22Rv1 (cell line): ENCODE results near the gene PALD1.

Source experiments
- H3K27ac ChIP-seq: fragments of 450-650 bp; 2 replicates; pipeline ENCODE4 v1.5.1; 2017
- ZFX ChIP-seq: fragments of 450-650 bp; IDR thresholded peaks from 2 replicates; pipeline ENCODE4 v1.6.1; 2017; ENCODE audit warnings: antibody characterized with exemption, borderline replicate concordance
- TF ChIP-seq, protein P1 (sequence below): fragments of 450-650 bp; IDR thresholded peaks from 2 replicates; pipeline ENCODE4 v1.5.1; 2017; ENCODE audit warnings: mild to moderate bottlenecking

PALD1 gene

DNA sequence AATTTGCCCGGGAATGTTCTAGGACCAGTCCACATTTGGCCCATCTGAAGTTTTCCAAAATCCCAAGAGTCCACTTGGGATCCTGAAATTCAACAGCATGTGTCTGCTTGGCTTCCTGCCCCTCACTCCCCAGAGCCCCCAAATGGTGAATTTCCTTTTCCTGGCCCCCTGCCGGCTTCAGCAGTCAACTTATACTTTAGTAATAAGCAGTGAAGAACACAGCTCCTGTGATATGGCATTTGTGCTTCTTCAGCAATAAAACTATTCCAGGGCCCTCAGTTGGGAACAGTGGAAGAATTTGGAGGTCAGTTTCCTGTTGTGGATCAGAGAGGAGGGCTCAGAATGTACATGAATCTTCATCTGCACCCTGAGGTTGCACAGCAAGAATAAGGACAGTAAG is 72.9 kb downstream of the PALD1 start:
- no peak overlapping the region for H3K27ac ChIP-seq
- TF ChIP-seq ZFX = no peak
- TF ChIP-seq, protein P1, sequence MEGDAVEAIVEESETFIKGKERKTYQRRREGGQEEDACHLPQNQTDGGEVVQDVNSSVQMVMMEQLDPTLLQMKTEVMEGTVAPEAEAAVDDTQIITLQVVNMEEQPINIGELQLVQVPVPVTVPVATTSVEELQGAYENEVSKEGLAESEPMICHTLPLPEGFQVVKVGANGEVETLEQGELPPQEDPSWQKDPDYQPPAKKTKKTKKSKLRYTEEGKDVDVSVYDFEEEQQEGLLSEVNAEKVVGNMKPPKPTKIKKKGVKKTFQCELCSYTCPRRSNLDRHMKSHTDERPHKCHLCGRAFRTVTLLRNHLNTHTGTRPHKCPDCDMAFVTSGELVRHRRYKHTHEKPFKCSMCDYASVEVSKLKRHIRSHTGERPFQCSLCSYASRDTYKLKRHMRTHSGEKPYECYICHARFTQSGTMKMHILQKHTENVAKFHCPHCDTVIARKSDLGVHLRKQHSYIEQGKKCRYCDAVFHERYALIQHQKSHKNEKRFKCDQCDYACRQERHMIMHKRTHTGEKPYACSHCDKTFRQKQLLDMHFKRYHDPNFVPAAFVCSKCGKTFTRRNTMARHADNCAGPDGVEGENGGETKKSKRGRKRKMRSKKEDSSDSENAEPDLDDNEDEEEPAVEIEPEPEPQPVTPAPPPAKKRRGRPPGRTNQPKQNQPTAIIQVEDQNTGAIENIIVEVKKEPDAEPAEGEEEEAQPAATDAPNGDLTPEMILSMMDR = no peak

- no peak for TF ChIP-seq ZFX
- TF ChIP-seq, protein P1 = no peak
- no peak overlapping the region for H3K27ac ChIP-seq
Observed at GRCh38 chr10:70551971-70552422, 73.4 kb downstream of the PALD1 start.

DNA sequence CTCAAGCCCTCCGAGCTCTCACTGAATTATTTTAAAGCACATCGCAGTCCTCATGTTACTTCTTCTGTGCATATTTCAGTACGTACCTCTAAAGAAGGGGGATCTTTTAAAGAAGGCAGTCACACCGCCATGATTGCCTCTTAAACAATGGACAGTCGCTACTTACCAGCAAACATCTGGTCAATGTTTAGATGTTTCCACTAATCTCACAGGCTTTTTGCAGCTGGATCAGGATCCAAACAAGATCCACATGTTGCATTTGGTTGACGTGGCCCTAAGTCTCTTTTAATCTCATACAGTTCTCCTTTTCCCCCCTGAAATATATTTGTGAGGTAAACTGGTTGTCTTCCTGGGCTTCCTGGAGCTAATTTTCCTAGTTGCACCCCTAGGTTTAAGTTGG is 74.0 kb downstream of the PALD1 start:
- H3K27ac ChIP-seq = no peak overlapping the region
- TF ChIP-seq, protein P1 = no peak
- TF ChIP-seq ZFX = no peak

GRCh38 chr10:70555371-70555770 is 76.8 kb downstream of the PALD1 start:
- no peak for TF ChIP-seq ZFX
- TF ChIP-seq, protein P1 = no peak

GRCh38 chr10:70557086-70557845 is 78.7 kb downstream of the PALD1 start:
- TF ChIP-seq, protein P1 = no peak
- no peak for TF ChIP-seq ZFX
- H3K27ac ChIP-seq = no peak overlapping the region

More at GRCh38 chr10:70555371-70555770, 76.8 kb downstream of the PALD1 start:
- no peak overlapping the region for H3K27ac ChIP-seq

DNA sequence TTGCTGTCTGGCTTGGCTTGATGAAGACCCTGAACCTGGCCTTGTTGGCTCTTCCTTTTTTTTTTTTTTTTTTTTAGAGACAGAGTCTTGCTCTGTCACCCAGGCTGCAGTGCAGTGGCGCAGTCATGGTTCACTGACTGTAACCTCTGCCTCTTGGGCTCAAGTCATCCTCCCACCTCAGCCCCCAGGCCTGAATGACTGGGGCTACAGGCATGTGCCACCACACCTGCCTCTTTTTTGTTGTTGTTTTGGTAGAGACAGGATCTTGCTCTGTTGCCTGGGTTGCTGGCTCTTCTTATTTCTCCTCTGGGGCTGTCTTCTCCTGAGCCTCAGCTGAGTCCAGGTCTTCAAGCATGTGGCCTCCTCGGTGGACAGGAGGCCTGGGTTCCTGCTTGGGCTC is 79.3 kb downstream of the PALD1 start:
- H3K27ac ChIP-seq = no peak overlapping the region
- TF ChIP-seq, protein P1 = no peak

DNA sequence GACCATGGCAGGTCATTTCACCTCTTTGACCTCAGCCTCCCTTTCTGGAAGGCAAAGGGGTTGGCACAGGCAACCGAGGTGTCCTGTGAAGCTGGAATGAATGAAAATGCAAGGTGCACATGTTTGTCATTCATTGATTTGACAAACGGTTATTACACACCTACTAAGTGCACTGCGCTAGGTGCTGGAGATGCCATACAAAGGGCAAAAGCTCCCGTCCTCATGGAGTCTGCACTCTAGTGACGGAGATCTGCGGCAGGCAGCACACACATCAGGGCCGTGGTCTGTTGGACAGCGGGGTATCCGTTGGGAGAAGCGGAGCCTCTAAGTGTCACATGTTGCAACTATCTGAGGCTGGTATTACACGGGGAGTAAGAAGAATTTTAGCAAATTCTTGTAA is 79.7 kb downstream of the PALD1 start:
- TF ChIP-seq ZFX = no peak
- TF ChIP-seq, protein P1 = no peak
- H3K27ac ChIP-seq = no peak overlapping the region
